Peyer's patch (tissue), 4 donors: ENCODE measurements around the gene PTGES. TPM values are rescaled to one million over a fixed set of nuclear protein-coding genes. Genes with fewer than 3 reads are reported as not detected.

ENCODE experiments used
- DNase-seq, 3 donors: peaks; one replicate each; pipeline ENCODE4 v3.0.0-alpha.2; 2017 to 2019
- H3K27ac ChIP-seq, 4 donors: fragments of 200-600 bp; sonication (generic); one replicate each; pipeline ENCODE4 v1.5.1; 2016 to 2019
- H3K27me3 ChIP-seq, 2 donors: fragments of 200-600 bp; sonication (generic); one replicate each; pipeline ENCODE4 v1.5.1; 2019
- H3K36me3 ChIP-seq, 3 donors: fragments of 200-600 bp; sonication (generic); one replicate each; pipeline ENCODE4 v1.5.1; 2016 to 2019
- H3K4me1 ChIP-seq, 4 donors: fragments of 200-600 bp; sonication (generic); one replicate each; pipeline ENCODE4 v1.5.1; 2016 to 2019
- H3K4me3 ChIP-seq, 4 donors: fragments of 200-600 bp; sonication (generic); 1 replicate in 3 of 4; 2 replicates in 1 of 4; pipeline ENCODE4 v1.5.1; 2016 to 2019; ENCODE audit warnings: mild to moderate bottlenecking in 1 of 4
- H3K9me3 ChIP-seq, 4 donors: fragments of 200-600 bp; sonication (generic); one replicate each; pipeline ENCODE4 v1.5.1; 2016 to 2019; ENCODE audit warnings: mild to moderate bottlenecking in 1 of 4
- CTCF ChIP-seq, 6 experiments: fragments of 450-650 bp in 4 of 6; fragments of 200-600 bp in 2 of 6; sonication (generic) in 1 of 6; IDR thresholded peaks; one replicate each; pipeline ENCODE4 v1.5.1; 2017 to 2019; ENCODE audit warnings: antibody characterized with exemption in 6 of 6, mild to moderate bottlenecking in 3 of 6, moderate library complexity in 1 of 6
- POLR2A ChIP-seq, 2 donors: fragments of 450-650 bp; IDR thresholded peaks; one replicate each; pipeline ENCODE4 v1.5.1; 2017; ENCODE audit warnings: antibody characterized with exemption in 2 of 2, mild to moderate bottlenecking in 2 of 2, moderate library complexity in 2 of 2
- total RNA-seq, 4 donors: library from RNA; depleted of rRNA; stranded (reverse); fragments of >200 nt; gene quantifications; one replicate each; pipeline ENCODE4 v1.1.0, GENCODE V29; 2016

PTGES gene
- total RNA-seq, 4 donors from 2014 or later, result 1.8 to 8.7 (median 6.8) TPM

- TF ChIP-seq POLR2A (IDR thresholded peaks at IDR 0.05), result no peak
- TF ChIP-seq CTCF (IDR thresholded peaks at IDR 0.05), result no peak
- Histone ChIP-seq H3K4me3 (no peak overlapping the region), H3K27ac (no peak overlapping the region), H3K9me3 (no peaks in the 10 kb centered on the region), H3K36me3 (no peaks in the 10 kb centered on the region), H3K4me1 (peaks cover 0 to 17% (median 0%) of the 10 kb centered on the region in 4 donors), H3K27me3 (no peaks in the 10 kb centered on the region)
- DNase-seq, result no peak
Measured at GRCh38 chr9:129774791-129775447, 22.1 kb upstream of the PTGES start.

- Histone ChIP-seq H3K9me3 (no peaks in the 10 kb centered on the region), H3K27me3 (no peaks in the 10 kb centered on the region), H3K4me1 (peaks cover 0 to 17% (median 0%) of the 10 kb centered on the region in 4 donors), H3K27ac (no peak overlapping the region), H3K4me3 (no peak overlapping the region), H3K36me3 (no peaks in the 10 kb centered on the region)
- no peak for TF ChIP-seq POLR2A (IDR thresholded peaks at IDR 0.05)
- no peak for TF ChIP-seq CTCF (IDR thresholded peaks at IDR 0.05)
- DNase-seq, result peak in 1 of 3 donors; percentile 59
Measured at GRCh38 chr9:129773262-129774048, 20.6 kb upstream of the PTGES start.

- TF ChIP-seq POLR2A (IDR thresholded peaks at IDR 0.05), result no peak
- no peak for TF ChIP-seq CTCF (IDR thresholded peaks at IDR 0.05)
- H3K36me3 ChIP-seq, result no peaks in the 10 kb centered on the region
- H3K4me1 ChIP-seq, result peaks cover 0 to 3% (median 0%) of the 10 kb centered on the region in 4 donors
- H3K9me3 ChIP-seq, result no peaks in the 10 kb centered on the region
- DNase-seq, result no peak
- no peaks in the 10 kb centered on the region for H3K27me3 ChIP-seq
- no peak overlapping the region for H3K27ac ChIP-seq
- no peak overlapping the region for H3K4me3 ChIP-seq
Measured at GRCh38 chr9:129770741-129771140, 17.9 kb upstream of the PTGES start.

- no peak overlapping the region for H3K27ac ChIP-seq
- TF ChIP-seq CTCF (IDR thresholded peaks at IDR 0.05), result no peak
- TF ChIP-seq POLR2A (IDR thresholded peaks at IDR 0.05), result no peak
- H3K27me3 ChIP-seq, result no peaks in the 10 kb centered on the region
- no peak overlapping the region for H3K4me3 ChIP-seq
- no peaks in the 10 kb centered on the region for H3K9me3 ChIP-seq
- H3K36me3 ChIP-seq, result no peaks in the 10 kb centered on the region
- no peak for DNase-seq
- H3K4me1 ChIP-seq, result peaks cover 0 to 3% (median 0%) of the 10 kb centered on the region in 4 donors
Measured at GRCh38 chr9:129769669-129770068, 16.8 kb upstream of the PTGES start.

- DNase-seq, result no peak
- no peak for TF ChIP-seq POLR2A (IDR thresholded peaks at IDR 0.05)
- no peak for TF ChIP-seq CTCF (IDR thresholded peaks at IDR 0.05)
- peaks cover 0 to 3% (median 0%) of the 10 kb centered on the region in 4 donors for H3K4me1 ChIP-seq
- H3K9me3 ChIP-seq, result no peaks in the 10 kb centered on the region
- no peaks in the 10 kb centered on the region for H3K27me3 ChIP-seq
- H3K4me3 ChIP-seq, result no peak overlapping the region
- no peaks in the 10 kb centered on the region for H3K36me3 ChIP-seq
- H3K27ac ChIP-seq, result no peak overlapping the region
Measured at GRCh38 chr9:129768486-129768885, 15.6 kb upstream of the PTGES start.
